ENCODE data around the gene HFE. TPM values are rescaled to one million over a fixed set of nuclear protein-coding genes. Genes with fewer than 3 reads are reported as not detected.
"Not testable (repeated sequence)": the region's sequence is repeated elsewhere in the genome, so short reads cannot be mapped to it uniquely, and the experiment has no call there.

The HFE gene
- total and polyA plus RNA-seq, 10 of the 15 experiments (the other 5 are each of a cell fraction or from before 2014, with no cell fraction given): 0.52 to 5.9 (median 1.7) TPM

- ChIA-PET RAD21 (ENCODE audit: unreplicated experiment) (no interaction called here), CTCF (interaction anchor here (4.0 kb wide), 1 partner anchor 26 kb away, joined by 16 read pairs; no protein-coding TSS in a partner anchor), SMC1A (ENCODE audit: uncharacterized antibody, unreplicated experiment) (interaction anchor here (1.2 kb wide), 1 partner anchor 36 kb away, joined by 3 read pairs; no protein-coding TSS in a partner anchor), POLR2A (interaction anchor here (0.8 kb wide), 1 partner anchor 8 kb away, joined by 3 read pairs; a partner anchor contains a TSS)
- intact Hi-C loops (cut with micrococcal nuclease; ENCODE audit: unreplicated experiment) (no loop called here), in situ Hi-C loops (cut with MboI) (no loop called here)
- no TSS peak for BruUV-seq (replicated peaks)
- no peak overlapping the region for H3K9ac ChIP-seq (ENCODE audit: control insufficient read depth, insufficient read depth, low read length)
- no peak overlapping the region for H2AFZ ChIP-seq (ENCODE audit: control insufficient read depth, low read depth, low read length)
- H3K4me1 ChIP-seq (ENCODE audit: control insufficient read depth, insufficient read depth, low read length): no peaks in the 10 kb centered on the region
- H3K27me3 ChIP-seq (replicated peaks in 1 of 2; ENCODE audit: control insufficient read depth in 2 of 2, insufficient read depth in 2 of 2, low read length in 1 of 2): no peaks in the 10 kb centered on the region
- no peaks in the 10 kb centered on the region for H4K20me1 ChIP-seq (ENCODE audit: control insufficient read depth, insufficient read depth)
- H3K9me3 ChIP-seq (replicated peaks; ENCODE audit: control insufficient read depth, insufficient read depth, low read length): no peaks in the 10 kb centered on the region
- H3K4me2 ChIP-seq (ENCODE audit: control insufficient read depth, insufficient read depth): no peak overlapping the region
- H3K4me3 ChIP-seq: no peak overlapping the region
- TF ChIP-seq STAT1 (conservative IDR thresholded peaks at IDR 0.05): no peak
- TF ChIP-seq CREB1 (IDR thresholded peaks at IDR 0.05; ENCODE audit: low read depth): no peak
- no peak for FAIRE-seq
- ATAC-seq: no peak
- H3K36me3 ChIP-seq (ENCODE audit: control insufficient read depth in 2 of 2, insufficient read depth in 2 of 2, low read length in 1 of 2): no peaks in the 10 kb centered on the region
- WGBS (ENCODE audit: insufficient coverage, insufficient replicate concordance, low lambda C conversion rate, missing lambda C conversion rate): 94% methylated on average over 4 of the region's 4 CpGs
- DNase-seq (ENCODE audit: low read depth, low spot score): no peak
- no peak overlapping the region for H3K27ac ChIP-seq (ENCODE audit: control insufficient read depth, insufficient read depth)
- no peaks in the 10 kb centered on the region; the same call in 1 of the 2 replicates for H3K79me2 ChIP-seq (ENCODE audit: control insufficient read depth, insufficient read depth, low read length)
These were observed 35.4 kb upstream of the HFE start for GRCh38 chr6:26051665-26052310.

- H3K79me2 ChIP-seq (ENCODE audit: control insufficient read depth, insufficient read depth, low read length); H3K4me3 ChIP-seq; H3K9me3 ChIP-seq (replicated peaks; ENCODE audit: control insufficient read depth, insufficient read depth, low read length); H3K27me3 ChIP-seq (replicated peaks in 1 of 2; ENCODE audit: control insufficient read depth in 2 of 2, insufficient read depth in 2 of 2, low read length in 1 of 2); H3K9ac ChIP-seq (ENCODE audit: control insufficient read depth, insufficient read depth, low read length); FAIRE-seq; in situ Hi-C loops (cut with MboI); intact Hi-C loops (cut with micrococcal nuclease; ENCODE audit: unreplicated experiment); H4K20me1 ChIP-seq (ENCODE audit: control insufficient read depth, insufficient read depth); H2AFZ ChIP-seq (ENCODE audit: control insufficient read depth, low read depth, low read length); BruUV-seq (replicated peaks); H3K27ac ChIP-seq (ENCODE audit: control insufficient read depth, insufficient read depth); DNase-seq (ENCODE audit: low read depth, low spot score); H3K4me1 ChIP-seq (ENCODE audit: control insufficient read depth, insufficient read depth, low read length); ATAC-seq; H3K36me3 ChIP-seq (ENCODE audit: control insufficient read depth in 2 of 2, insufficient read depth in 2 of 2, low read length in 1 of 2); H3K4me2 ChIP-seq (ENCODE audit: control insufficient read depth, insufficient read depth): not testable (repeated sequence)
- ChIA-PET CTCF (interaction anchor here (2.2 to 4.0 kb wide), 2 partner anchors 22 to 27 kb away, joined by 7 to 16 read pairs; no protein-coding TSS in a partner anchor), POLR2A (interaction anchor here (0.7 to 1.4 kb wide), 3 partner anchors 9 to 34 kb away, joined by 3 to 5 read pairs (median 4); a partner anchor contains a TSS), RAD21 (ENCODE audit: unreplicated experiment) (interaction anchor here (1.1 kb wide), 1 partner anchor 33 kb away, joined by 4 read pairs; a partner anchor contains a TSS), SMC1A (ENCODE audit: uncharacterized antibody, unreplicated experiment) (interaction anchor here (1.2 to 2.4 kb wide), 3 partner anchors 9 to 35 kb away, joined by 3 to 9 read pairs (median 4); a partner anchor contains a TSS)
- peak; percentile 52; the same call in 1 of the 2 replicates for TF ChIP-seq ZBTB33 (IDR thresholded peaks at IDR 0.05)
- WGBS (ENCODE audit: insufficient coverage, insufficient replicate concordance, low lambda C conversion rate, missing lambda C conversion rate): 99% methylated on average over 18 of the region's 18 CpGs
These were observed 34.4 kb upstream of the HFE start for GRCh38 chr6:26052762-26053250.

Data from GM12878 (cell line).